ENCODE results near the gene PRELP.
"Not testable (repeated sequence)": the region's sequence is repeated elsewhere in the genome, so short reads cannot be mapped to it uniquely, and the experiment has no call there.

Gene PRELP

GRCh38 chr1:203447151-203447550, 28.5 kb upstream of the PRELP start:
- no peak overlapping the region for H3K4me3 ChIP-seq (ENCODE audit: low read length)
- no peak for TF ChIP-seq CTCF (conservative IDR thresholded peaks at IDR 0.05; ENCODE audit: low read length)
- no peak for DNase-seq (ENCODE audit: low read depth)

- not testable (repeated sequence) for DNase-seq (ENCODE audit: low read depth); H3K4me3 ChIP-seq (ENCODE audit: low read length)
These were observed 28.0 kb upstream of the PRELP start for GRCh38 chr1:203447598-203447997.

- peak; percentile 59 for DNase-seq (ENCODE audit: low read depth)
- no peak for TF ChIP-seq CTCF (conservative IDR thresholded peaks at IDR 0.05; ENCODE audit: low read length)
- no peak overlapping the region; the same call in 1 of the 2 replicates for H3K4me3 ChIP-seq (ENCODE audit: low read length)
These were observed 27.0 kb upstream of the PRELP start for GRCh38 chr1:203448521-203449061.

GRCh38 chr1:203450001-203450400, 25.6 kb upstream of the PRELP start:
- no peak overlapping the region for H3K4me3 ChIP-seq (ENCODE audit: low read length)
- DNase-seq (ENCODE audit: low read depth): peak; percentile 65
- TF ChIP-seq CTCF (conservative IDR thresholded peaks at IDR 0.05; ENCODE audit: low read length): no peak

- no peak for TF ChIP-seq CTCF (conservative IDR thresholded peaks at IDR 0.05; ENCODE audit: low read length)
These were observed 25.0 kb upstream of the PRELP start for GRCh38 chr1:203450479-203451149.

GRCh38 chr1:203451836-203452784, 23.5 kb upstream of the PRELP start:
- no peak overlapping the region for H3K4me3 ChIP-seq (ENCODE audit: low read length)
- peak; percentile 49 for DNase-seq (ENCODE audit: low read depth)
- TF ChIP-seq CTCF (conservative IDR thresholded peaks at IDR 0.05; ENCODE audit: low read length): no peak

More at GRCh38 chr1:203450479-203451149, 25.0 kb upstream of the PRELP start:
- H3K4me3 ChIP-seq (ENCODE audit: low read length): no peak overlapping the region
- DNase-seq (ENCODE audit: low read depth): no peak

GRCh38 chr1:203453016-203453415, 22.6 kb upstream of the PRELP start:
- no peak for DNase-seq (ENCODE audit: low read depth)
- H3K4me3 ChIP-seq (ENCODE audit: low read length): no peak overlapping the region
- no peak for TF ChIP-seq CTCF (conservative IDR thresholded peaks at IDR 0.05; ENCODE audit: low read length)
